ENCODE data around the gene BRPF1. TPM values are rescaled to one million over a fixed set of nuclear protein-coding genes. Genes with fewer than 3 reads are reported as not detected.
A peak's percentile ranks its signal among the peaks of the same experiment; 100 is the strongest.

BRPF1 gene
- total RNA-seq, 1 experiment from 2014 or later: 24.0 TPM

DNA sequence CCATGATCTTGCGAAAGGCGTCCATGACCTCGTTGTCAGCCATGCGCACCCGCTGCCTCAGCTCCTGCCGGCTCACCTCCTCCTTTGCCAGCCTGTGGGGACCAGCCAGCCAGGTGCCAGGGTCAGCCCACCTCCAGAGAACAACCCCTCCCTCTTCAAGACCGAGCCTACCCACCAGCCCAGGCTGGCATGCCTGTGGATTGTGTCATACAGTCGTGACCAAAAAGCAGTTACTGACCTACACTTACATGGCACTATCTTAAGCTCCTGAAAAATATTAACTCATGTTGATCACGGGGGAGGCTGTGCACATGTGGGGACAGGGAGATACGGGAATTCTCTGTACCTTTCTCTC lies 48.9 kb downstream of the BRPF1 start:
- H3K36me3 ChIP-seq (replicated peaks; ENCODE audit: control insufficient read depth, insufficient read depth, low read length): peaks cover 20% of the 10 kb centered on the region
- H3K4me3 ChIP-seq (ENCODE audit: insufficient read depth, low read depth, low read length): no peak overlapping the region
- no peaks in the 10 kb centered on the region for H3K27me3 ChIP-seq (ENCODE audit: control insufficient read depth, insufficient read depth, low read length)
- DNase-seq: no peak

- no peak for DNase-seq
- H3K4me3 ChIP-seq (ENCODE audit: insufficient read depth, low read depth, low read length): no peak overlapping the region
- H3K36me3 ChIP-seq (replicated peaks; ENCODE audit: control insufficient read depth, insufficient read depth, low read length): peaks cover 23% of the 10 kb centered on the region
- no peaks in the 10 kb centered on the region for H3K27me3 ChIP-seq (ENCODE audit: control insufficient read depth, insufficient read depth, low read length)
Observed at GRCh38 chr3:9780910-9781309, 49.4 kb downstream of the BRPF1 start.

DNA sequence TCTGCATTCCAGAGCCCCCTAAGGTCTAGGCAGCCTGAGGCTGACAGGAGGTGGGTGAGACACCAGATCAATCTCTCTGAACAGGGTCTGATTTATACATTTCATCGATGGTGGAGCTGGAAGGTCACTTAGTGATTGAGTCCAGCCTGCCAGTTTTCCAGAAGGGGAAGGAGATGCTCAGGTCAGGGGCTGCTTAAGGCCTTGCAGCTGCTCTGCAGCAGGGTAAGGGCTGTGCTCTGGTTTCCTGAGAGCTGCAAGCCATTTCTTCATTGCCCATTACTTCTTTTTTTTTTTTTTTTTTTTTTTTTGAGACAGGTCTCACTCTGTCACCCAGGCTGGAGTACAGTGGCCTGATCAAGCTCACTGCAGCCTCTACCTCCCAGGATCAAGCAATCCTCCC lies 50.0 kb downstream of the BRPF1 start:
- no peak for DNase-seq
- no peak overlapping the region for H3K4me3 ChIP-seq (ENCODE audit: insufficient read depth, low read depth, low read length)
- peaks cover 23% of the 10 kb centered on the region for H3K36me3 ChIP-seq (replicated peaks; ENCODE audit: control insufficient read depth, insufficient read depth, low read length)
- H3K27me3 ChIP-seq (ENCODE audit: control insufficient read depth, insufficient read depth, low read length): no peaks in the 10 kb centered on the region

GRCh38 chr3:9781978-9782603 lies 50.6 kb downstream of the BRPF1 start:
- Histone ChIP-seq H3K4me3 (ENCODE audit: insufficient read depth, low read depth, low read length) (no peak overlapping the region), H3K36me3 (replicated peaks; ENCODE audit: control insufficient read depth, insufficient read depth, low read length) (peaks cover 25% of the 10 kb centered on the region), H3K27me3 (ENCODE audit: control insufficient read depth, insufficient read depth, low read length) (no peaks in the 10 kb centered on the region)
- DNase-seq: no peak

DNA sequence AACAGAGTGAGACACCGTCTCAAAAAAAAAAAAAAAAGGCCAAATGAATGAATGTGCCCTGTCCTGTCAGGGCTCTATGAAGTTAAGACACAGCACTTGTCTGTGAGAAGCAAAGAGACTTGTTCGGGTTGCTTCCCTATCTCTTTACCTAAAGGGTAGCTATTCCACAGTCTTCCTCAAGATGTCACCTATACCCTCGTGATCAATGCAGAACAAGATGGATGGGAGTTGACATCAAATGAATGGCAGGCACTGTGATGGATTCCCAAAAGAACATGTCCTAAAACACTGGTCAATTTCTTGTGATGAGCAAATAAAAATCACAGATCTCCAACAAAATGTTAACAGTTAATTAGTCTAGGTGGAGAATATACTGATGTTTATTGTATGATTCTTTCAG lies 51.2 kb downstream of the BRPF1 start:
- DNase-seq: peak; percentile 60
- no peaks in the 10 kb centered on the region for H3K27me3 ChIP-seq (ENCODE audit: control insufficient read depth, insufficient read depth, low read length)
- no peak overlapping the region for H3K4me3 ChIP-seq (ENCODE audit: insufficient read depth, low read depth, low read length)
- H3K36me3 ChIP-seq (replicated peaks; ENCODE audit: control insufficient read depth, insufficient read depth, low read length): peaks cover 25% of the 10 kb centered on the region

DNA sequence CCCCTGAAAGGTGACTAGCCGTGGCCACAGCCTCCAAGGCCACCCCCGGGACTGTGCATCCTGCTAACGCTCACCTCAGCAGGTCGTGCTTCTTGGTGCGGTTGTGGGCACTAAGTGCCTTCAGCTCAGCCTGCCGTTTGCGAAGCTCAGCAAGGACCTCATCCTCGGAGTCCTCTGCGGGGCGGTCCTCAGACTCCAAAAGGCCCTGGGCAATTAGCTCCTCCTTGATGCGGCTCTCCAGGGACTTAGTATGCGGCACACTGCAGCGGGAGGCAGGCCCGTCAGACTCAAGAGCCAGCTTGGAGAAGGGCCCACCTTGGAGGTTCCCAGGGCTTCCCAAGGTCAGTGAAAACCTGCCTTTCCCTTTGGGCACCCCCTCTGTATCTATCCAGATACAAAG lies 52.4 kb downstream of the BRPF1 start:
- DNase-seq: no peak
- Histone ChIP-seq H3K4me3 (ENCODE audit: insufficient read depth, low read depth, low read length) (no peak overlapping the region), H3K27me3 (ENCODE audit: control insufficient read depth, insufficient read depth, low read length) (no peaks in the 10 kb centered on the region), H3K36me3 (replicated peaks; ENCODE audit: control insufficient read depth, insufficient read depth, low read length) (peaks cover 26% of the 10 kb centered on the region)

DNA sequence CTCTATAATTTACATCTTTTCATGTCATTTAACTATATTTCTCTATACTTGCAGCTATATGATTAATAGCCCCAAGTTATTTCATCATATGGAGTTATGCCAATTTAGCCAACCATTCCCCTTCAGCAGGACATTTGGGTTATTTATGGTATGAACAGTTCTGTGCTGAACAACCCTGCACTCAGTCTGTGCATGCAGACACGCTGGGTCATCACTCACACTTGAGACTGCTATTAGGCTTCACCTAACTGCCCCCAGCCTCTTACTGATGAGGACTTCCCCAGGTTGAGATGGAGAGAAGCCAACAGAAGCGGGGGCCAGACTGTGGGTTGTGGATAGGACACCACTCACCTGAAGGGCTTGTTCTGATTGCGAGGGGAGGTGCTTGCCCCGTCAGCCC lies 53.4 kb downstream of the BRPF1 start:
- Histone ChIP-seq H3K4me3 (ENCODE audit: insufficient read depth, low read depth, low read length) (no peak overlapping the region), H3K36me3 (replicated peaks; ENCODE audit: control insufficient read depth, insufficient read depth, low read length) (peaks cover 32% of the 10 kb centered on the region), H3K27me3 (ENCODE audit: control insufficient read depth, insufficient read depth, low read length) (no peaks in the 10 kb centered on the region)
- DNase-seq: no peak

- Histone ChIP-seq H3K27me3 (ENCODE audit: control insufficient read depth, insufficient read depth, low read length) (no peaks in the 10 kb centered on the region), H3K36me3 (replicated peaks; ENCODE audit: control insufficient read depth, insufficient read depth, low read length) (peaks cover 34% of the 10 kb centered on the region), H3K4me3 (ENCODE audit: insufficient read depth, low read depth, low read length) (no peak overlapping the region)
- DNase-seq: no peak
Observed at GRCh38 chr3:9785602-9786001, 54.1 kb downstream of the BRPF1 start.

- H3K27me3 ChIP-seq (ENCODE audit: control insufficient read depth, insufficient read depth, low read length): no peaks in the 10 kb centered on the region
Observed at GRCh38 chr3:9786209-9786739, 54.7 kb downstream of the BRPF1 start.

DNA sequence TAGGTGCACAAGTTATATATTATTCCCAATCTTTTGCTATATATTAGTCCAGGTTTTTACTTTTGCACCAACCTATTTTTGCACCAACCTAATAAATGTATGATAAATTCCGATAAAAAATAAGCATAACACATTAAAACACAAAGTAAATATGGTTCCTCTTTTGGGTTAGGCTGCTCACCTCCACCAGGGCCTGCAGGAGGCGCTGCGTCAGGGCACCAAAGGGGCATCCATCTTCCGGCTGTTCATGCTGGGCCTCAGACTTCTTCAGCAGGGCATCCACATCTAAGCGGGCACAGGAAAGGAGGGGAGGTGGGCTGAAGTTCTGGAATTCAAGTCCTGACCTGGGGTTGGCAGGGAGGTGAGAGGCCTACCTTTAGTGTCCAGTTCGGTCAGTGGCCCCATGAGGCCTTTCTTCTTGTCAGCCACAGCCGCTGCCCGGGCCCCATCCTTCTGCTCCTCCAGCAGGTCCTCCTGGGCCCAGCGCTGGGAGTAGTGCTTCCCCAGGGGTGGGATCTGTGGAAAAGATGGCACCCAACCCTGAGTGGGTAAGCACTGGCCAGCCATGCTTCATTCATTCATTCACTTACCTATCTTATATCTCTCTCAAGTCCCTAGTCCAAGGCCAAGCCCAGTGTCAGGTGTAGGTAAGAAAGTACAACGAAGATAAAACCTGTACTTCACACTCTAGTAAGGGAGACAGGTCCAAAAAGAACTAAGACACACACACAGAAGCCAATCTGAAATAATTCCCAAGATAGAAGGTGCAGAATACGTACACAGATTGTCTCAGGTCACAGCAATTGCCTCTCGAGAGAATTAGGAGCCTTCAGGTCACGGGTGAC lies 55.5 kb downstream of the BRPF1 start:
- peaks cover 29% of the 10 kb centered on the region for H3K36me3 ChIP-seq (replicated peaks; ENCODE audit: control insufficient read depth, insufficient read depth, low read length)

More at GRCh38 chr3:9786209-9786739, 54.7 kb downstream of the BRPF1 start:
- Histone ChIP-seq H3K36me3 (replicated peaks; ENCODE audit: control insufficient read depth, insufficient read depth, low read length) (peaks cover 34% of the 10 kb centered on the region), H3K4me3 (ENCODE audit: insufficient read depth, low read depth, low read length) (no peak overlapping the region)
- DNase-seq: no peak

DNA sequence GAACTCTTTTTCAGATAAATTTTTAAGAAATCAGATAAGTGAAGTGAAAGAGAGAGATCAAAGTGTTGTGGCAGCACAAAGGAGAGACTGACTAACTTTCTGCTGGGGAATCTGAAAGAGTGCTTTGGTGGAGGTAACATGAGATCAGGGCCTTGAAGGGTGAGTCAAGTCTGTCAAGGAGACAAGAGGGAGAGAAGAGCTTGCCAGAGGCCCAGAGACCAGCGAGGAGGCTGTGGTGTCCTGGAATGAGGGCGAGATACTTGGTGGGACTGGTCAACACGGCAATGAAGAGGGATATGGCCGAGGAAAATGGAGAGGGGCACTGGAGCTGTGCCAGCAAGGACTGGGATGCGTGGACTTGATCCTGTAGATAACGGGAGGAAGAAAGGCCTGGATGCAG lies 56.2 kb downstream of the BRPF1 start:
- peaks cover 29% of the 10 kb centered on the region for H3K36me3 ChIP-seq (replicated peaks; ENCODE audit: control insufficient read depth, insufficient read depth, low read length)
- H3K27me3 ChIP-seq (ENCODE audit: control insufficient read depth, insufficient read depth, low read length): no peaks in the 10 kb centered on the region
- no peak overlapping the region for H3K4me3 ChIP-seq (ENCODE audit: insufficient read depth, low read depth, low read length)
- no peak for DNase-seq

More for the DNA sequence above, 55.5 kb downstream of the BRPF1 start:
- Histone ChIP-seq H3K4me3 (ENCODE audit: insufficient read depth, low read depth, low read length) (no peak overlapping the region), H3K27me3 (ENCODE audit: control insufficient read depth, insufficient read depth, low read length) (no peaks in the 10 kb centered on the region)
- peak; percentile 71 for DNase-seq

- DNase-seq: no peak
- Histone ChIP-seq H3K27me3 (ENCODE audit: control insufficient read depth, insufficient read depth, low read length) (no peaks in the 10 kb centered on the region), H3K36me3 (replicated peaks; ENCODE audit: control insufficient read depth, insufficient read depth, low read length) (peaks cover 13% of the 10 kb centered on the region), H3K4me3 (ENCODE audit: insufficient read depth, low read depth, low read length) (no peak overlapping the region)
Observed at GRCh38 chr3:9791127-9791526, 59.6 kb downstream of the BRPF1 start.

- no peaks in the 10 kb centered on the region for H3K27me3 ChIP-seq (ENCODE audit: control insufficient read depth, insufficient read depth, low read length)
- DNase-seq: no peak
Observed at GRCh38 chr3:9791790-9792404, 60.4 kb downstream of the BRPF1 start.

DNA sequence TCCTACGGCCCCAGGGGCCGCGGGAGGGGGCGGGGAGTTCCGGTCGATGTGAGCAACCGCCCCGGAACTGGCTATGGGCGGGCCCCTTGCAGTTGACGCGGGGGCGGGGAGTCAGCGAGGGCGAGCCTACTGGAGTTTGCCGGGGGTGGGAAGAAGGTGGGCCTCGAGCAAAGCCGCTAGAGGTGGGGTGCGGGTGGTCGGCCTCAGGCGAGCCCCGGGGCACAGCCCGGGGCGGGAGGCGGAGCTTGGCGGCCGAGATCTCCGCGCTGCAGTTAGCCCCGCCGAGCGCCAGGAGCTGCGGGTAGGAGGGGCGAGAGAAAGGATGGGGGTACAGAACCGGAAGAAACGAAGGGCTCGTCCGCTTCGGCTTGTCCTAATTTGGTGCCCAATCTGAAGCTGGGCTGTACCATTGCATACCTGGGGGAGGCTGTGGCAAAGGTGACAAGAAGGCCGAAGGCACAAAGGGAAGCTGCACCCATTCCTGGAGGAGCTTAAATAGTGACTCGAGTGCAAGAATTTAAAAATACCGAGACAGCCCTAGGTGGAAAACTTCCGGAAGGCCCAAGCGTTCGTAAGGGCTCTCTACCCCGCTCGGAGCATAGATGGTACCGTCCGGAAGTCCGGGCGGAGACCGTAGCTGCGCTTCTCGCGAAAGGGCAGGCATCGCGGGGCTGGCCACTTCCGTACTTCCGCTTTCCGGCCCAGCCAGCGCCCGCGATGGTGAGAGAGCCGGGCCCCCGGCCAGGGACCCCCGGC lies 61.0 kb downstream of the BRPF1 start, which contains the start of the genes ARPC4 and TADA3:
Gene ARPC4 (plus strand): TSS at position 678 of the 756 bp plus-strand sequence. CDS start 40 bp downstream, at position 718.
Gene TADA3 (minus strand): TSS at position 69 of the 756 bp plus-strand sequence. CDS start 1,007 bp downstream, outside the sequence.
- H3K27me3 ChIP-seq (ENCODE audit: control insufficient read depth, insufficient read depth, low read length): no peaks in the 10 kb centered on the region
- peaks cover 13% of the 10 kb centered on the region for H3K36me3 ChIP-seq (replicated peaks; ENCODE audit: control insufficient read depth, insufficient read depth, low read length)
- peak within 1 kb of the TSS; percentile 80 for H3K4me3 ChIP-seq (ENCODE audit: insufficient read depth, low read depth, low read length)
- DNase-seq: peak; percentile 97

More at GRCh38 chr3:9791790-9792404, 60.4 kb downstream of the BRPF1 start:
- peaks cover 12% of the 10 kb centered on the region for H3K36me3 ChIP-seq (replicated peaks; ENCODE audit: control insufficient read depth, insufficient read depth, low read length)
- H3K4me3 ChIP-seq (ENCODE audit: insufficient read depth, low read depth, low read length): peak overlapping the region; percentile 80

Measured in H7 (cell line).